HG03097 (cell line): Measurements from ENCODE around the gene EGFR.

Experiments
- ATAC-seq: cut with Tn5 transposase; IDR thresholded peaks from one replicate; pipeline ENCODE4 v1.9.1; 2021; ENCODE audit not compliant: unreplicated experiment, low FRiP score

EGFR gene

DNA sequence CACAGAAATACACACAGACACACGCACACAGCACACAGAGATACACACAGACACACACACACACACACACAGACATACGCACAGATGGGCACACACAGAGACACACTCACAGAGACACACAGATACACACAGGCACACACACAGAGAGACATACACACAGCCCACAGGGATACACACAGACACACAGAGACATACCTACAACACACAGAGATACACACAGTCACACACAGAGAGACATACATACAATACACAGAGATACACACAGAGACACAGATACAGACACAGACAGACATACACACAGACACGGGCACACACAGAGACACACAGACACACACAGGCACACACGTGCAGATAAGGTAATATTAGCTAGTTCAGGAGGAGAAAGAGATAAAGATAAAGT is 76.9 kb downstream of the EGFR start:
- ATAC-seq: no peak

- ATAC-seq: no peak
Observed at GRCh38 chr7:55096323-55096722, 77.5 kb downstream of the EGFR start.

GRCh38 chr7:55097100-55097499 is 78.3 kb downstream of the EGFR start:
- no peak for ATAC-seq

- no peak for ATAC-seq
Observed at GRCh38 chr7:55099066-55099820, 80.4 kb downstream of the EGFR start.

DNA sequence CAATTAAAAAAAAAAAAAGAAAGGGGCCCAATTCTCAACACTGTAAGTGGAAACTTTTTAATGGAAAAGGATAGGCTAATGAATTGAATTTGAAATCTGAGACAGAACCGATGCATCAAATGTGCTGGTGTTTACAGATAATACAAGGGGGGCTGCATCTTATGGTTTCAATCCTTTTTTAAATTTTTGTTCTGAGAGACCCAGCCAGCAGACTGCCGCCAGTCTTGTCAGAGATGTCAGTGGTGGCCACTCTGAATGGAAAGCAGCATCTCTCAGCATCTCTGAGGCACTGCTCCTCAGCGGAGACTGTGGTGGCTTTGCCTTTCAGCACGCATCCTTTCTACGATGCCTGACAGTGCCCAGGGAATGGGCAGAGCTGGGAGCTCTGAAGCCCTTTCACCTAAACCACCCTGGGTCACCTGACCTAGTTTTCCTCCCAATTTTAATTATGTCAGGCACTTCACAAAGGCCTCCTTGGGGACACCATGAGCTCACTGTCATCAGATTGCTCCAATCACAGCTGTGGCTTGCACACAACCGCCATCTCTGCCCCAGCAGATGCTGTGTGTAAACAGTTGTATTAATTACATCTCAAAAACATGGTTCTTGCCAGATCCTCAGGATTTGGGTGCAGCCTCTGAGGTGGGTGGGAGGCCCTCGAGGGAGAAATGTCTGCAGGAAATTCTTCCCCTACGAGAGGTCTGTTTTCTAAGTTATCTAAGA is 81.2 kb downstream of the EGFR start:
- ATAC-seq: no peak

DNA sequence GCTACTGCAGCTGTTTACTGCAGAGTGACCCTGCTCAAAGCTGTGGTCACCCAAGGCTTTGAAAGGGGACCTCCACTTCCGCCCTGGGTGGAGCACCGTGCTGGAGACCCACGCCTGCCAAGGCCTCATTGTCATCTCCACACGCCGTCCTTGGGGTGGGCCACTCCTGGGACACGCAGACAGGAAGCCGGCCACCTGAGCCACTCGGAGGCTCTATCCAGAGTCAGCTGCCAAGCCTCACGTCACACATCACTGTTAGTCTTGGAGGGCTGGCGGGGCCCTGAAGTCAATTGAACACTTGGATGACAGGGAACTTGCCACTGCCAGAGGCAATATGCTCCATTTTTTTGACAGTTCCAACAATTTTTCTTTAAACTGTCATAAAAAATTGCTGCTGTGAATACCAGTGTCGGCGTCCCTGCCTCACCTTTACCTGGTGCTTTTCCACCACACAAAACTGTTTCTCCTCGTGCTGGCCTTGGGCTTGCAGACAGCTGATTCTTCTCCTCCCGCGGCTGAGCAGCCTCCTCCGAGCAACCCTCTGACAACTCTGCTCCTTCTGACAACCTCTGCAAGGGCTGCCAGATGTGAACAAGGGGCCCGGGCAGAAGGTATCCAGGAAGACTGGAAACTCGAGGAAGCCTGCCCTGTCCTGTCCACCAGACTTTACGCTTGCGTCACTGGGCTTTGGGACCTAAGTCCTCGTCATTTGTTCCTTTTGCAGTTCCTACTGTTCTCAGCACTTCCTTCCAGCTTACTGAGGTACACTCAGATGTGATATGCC is 81.9 kb downstream of the EGFR start:
- ATAC-seq: no peak

DNA sequence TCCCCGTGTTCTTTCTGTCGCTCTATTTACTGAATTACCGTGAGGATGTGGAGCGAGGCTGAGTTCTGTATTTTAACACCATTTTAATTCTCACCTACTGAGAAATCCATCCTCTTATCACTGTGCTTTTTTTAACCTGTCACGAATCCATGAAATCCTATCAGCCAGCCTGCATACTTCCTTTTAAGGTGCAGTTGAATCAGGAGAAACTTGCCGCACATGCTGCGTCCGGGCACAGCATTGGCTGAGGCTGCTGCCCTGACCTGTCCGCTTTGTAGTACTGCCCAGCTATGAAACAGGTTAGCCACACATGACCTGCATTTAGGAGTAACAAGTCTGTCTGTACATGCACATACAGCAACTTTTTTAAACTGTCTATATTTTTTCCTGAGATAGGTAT is 82.5 kb downstream of the EGFR start:
- ATAC-seq: no peak

DNA sequence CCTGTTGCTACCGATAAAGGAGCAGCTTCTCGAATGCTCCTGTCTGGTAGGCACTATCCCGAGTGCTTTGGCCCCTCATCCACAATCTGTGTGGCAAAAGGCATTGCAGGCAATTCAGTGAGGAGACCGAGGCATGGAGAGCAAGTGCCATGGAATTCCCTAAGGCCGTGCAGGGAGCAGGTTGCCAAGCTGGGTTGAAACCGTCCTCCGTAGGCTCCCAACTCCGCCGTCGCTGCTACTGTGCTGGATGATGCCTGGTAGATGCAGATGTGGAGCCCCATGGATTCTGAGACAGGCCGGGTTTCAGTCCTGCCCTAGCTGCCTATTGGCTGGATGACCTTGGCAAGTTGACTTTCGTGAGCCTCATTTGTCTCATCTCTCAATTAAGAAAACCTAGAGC is 85.3 kb downstream of the EGFR start:
- ATAC-seq: no peak

- no peak for ATAC-seq
Observed at GRCh38 chr7:55104712-55105433, 86.1 kb downstream of the EGFR start.

DNA sequence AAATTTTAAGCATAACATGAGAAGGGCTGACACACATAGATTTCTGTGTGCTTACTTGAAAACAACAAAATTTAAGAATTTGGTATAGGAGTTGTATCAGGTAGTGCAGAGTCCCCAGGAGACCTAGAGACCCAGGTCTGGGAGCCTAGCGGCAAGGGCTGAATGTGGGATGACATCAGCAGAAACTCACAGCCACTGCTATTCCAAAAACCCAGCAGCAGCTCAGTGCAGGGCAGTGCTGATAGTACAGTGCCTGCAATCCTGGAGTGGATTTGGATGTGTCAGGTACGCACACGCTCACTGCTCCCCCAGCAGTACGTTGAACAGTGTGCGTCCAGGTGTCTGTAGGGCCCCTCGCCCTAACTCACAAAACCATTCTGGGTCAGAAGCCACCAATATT is 87.1 kb downstream of the EGFR start:
- ATAC-seq: no peak

- no peak for ATAC-seq
Observed at GRCh38 chr7:55107946-55108345, 89.1 kb downstream of the EGFR start.

DNA sequence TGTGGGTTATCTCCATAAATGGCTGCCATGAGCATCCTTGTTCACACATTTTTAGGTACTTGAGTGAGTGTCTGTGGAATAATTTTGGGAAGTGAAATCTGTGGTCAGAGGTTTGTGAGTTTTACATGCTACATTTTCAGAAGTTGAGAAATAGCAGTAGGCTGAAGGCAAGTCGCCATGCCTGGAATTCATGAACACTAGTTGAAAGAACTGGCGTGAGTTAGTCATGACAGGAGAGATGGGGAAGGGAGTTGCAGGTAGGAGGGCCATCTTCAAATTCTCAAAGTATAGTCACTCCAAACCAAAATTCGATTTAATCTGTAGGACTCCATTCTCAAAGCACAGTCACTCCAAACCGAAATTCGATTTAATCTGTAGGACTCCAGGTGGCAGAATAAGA is 89.6 kb downstream of the EGFR start:
- ATAC-seq: no peak

DNA sequence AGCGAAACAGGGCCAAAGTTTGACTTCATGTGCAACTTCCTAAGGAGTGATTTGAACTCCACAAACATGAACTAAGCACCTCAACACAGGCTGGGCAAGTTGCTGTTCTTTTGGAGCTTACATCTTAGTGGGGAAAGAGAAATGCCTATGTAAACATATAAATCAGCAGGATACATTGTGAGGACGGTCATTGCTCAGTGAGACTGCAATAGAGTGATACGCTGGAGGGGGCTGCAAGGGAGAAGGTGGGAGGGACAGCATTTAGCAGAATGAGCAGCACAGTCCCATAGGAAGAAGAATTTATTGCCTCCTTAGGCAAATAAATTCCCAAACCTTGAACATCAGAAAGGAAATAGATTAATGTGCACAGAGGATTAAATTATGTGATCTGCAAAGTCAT is 90.0 kb downstream of the EGFR start:
- no peak for ATAC-seq

DNA sequence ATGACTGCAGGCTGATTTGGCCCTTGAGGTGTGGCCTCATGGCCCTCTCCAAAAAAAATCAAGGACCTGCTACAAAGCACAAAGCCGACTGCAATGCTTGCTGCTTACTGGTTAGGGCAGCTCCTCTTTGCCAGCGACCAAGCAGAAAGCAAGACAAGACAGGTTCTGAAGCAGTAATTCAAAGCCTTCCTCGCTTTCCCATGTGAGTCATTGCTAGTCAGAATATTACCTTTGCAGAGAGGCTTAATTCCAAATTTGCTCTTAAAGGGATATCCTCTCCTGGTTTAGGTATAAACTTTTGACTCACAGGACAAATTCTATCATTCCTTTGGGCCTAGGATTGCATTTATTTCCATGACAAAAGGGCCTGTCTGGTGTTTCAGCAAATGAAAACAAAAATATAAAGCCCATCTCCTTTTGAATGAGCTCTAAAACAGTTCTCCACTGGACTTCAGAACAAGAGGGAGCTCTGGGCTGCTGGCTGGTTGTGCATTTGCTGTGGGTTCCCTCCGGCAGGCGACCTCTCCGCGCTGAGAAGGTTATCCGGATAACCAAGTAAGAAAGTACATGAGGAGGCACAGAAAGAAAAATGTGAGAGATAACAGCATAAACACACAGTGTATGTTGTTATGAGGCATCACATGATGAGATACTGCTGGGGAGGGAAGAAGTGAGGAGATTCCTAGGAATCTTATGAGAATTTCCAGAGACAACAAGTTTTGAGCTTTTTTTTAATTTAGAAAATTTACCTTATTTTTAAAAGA is 90.8 kb downstream of the EGFR start:
- no peak for ATAC-seq

GRCh38 chr7:55110282-55110992 is 91.6 kb downstream of the EGFR start:
- ATAC-seq: no peak

GRCh38 chr7:55110993-55111361 is 92.2 kb downstream of the EGFR start:
- no peak for ATAC-seq

DNA sequence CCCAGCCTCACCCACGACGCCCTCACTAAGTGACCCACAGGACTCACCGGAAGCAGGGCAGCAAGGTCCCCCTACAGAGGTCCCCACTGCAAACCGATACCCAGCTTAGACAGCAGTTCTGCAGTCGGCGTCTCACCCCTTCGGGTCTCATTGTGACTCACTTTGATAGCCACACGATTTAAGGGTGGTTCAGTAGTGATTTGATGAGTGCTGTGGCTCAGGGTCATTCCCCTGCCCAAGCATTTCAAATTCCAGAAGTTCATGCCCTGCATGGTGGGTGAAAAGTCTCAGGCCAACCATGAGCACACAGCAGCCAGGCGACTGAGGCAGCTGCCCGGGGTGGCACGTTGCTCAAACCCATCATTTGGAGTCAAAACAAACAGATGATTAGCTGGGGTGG is 93.2 kb downstream of the EGFR start:
- ATAC-seq: no peak

DNA sequence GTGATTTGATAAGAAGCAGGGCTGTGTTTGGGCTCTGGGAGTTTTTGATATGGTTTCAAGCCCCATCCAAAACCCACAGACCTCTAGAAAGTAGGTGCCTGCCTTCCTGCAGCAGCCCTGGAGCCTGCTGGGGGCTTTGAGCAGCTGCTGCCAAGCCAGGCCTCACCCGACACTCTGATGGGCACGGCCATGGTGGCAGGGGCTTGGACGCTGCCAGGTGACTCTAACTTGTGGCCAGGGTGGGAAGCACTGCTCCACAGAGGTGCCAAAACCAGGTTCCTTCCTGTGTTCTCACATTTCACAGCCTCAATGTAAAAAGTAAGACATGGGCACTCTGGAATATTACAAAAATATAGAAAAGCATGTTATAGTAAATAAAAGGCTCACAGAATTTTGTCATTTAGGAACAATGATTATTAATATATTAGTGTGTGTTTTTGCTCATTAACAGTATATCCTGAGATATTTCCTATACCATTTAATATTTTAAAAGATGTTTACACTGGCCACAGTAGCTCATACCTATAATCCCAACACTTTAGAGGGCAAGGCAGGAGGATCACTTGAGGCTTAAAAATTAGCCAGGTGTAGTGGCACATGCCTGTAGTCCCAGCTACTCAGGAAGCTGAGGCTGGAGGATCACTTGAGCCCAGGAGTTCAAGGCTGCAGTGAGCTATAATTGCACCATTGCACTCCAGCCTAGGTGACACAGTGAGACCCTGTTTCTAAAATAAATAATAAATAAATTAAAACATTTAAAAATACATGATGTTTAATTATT is 95.1 kb downstream of the EGFR start:
- ATAC-seq: no peak

GRCh38 chr7:55117286-55117685 is 98.5 kb downstream of the EGFR start:
- ATAC-seq: no peak
